H1 (cell line): ENCODE data around the gene BCAP31. TPM values are rescaled to one million over a fixed set of nuclear protein-coding genes. Genes with fewer than 3 reads are reported as not detected.

Experiments
- CBX8 ChIP-seq: fragments of 300-800, 300-1000 bp; sonication (generic); IDR thresholded peaks from 2 replicates; pipeline ENCODE4 v1.7.1; 2016; ENCODE audit warnings: low read depth, low read length, borderline replicate concordance
- CHD7 ChIP-seq: fragments of 300-600 bp; sonication (generic); IDR thresholded peaks from 2 replicates; pipeline ENCODE4 v1.7.1; 2012; ENCODE audit warnings: low read length, moderate library complexity, mild to moderate bottlenecking, inconsistent platforms; ENCODE audit not compliant: insufficient replicate concordance
- CTBP2 ChIP-seq: IDR thresholded peaks from 2 replicates; pipeline ENCODE4 v1.7.0; 2011; ENCODE audit warnings: borderline replicate concordance, mild to moderate bottlenecking, moderate library complexity, mixed read lengths, low read length; ENCODE audit not compliant: insufficient read depth, insufficient read length
- HDAC6 ChIP-seq: IDR thresholded peaks from one replicate; pipeline ENCODE4 v1.7.1; 2012; ENCODE audit warnings: low read depth, mild to moderate bottlenecking, inconsistent platforms, low read length, moderate library complexity
- KDM5A ChIP-seq: fragments of 200-600 bp; IDR thresholded peaks from 2 replicates; pipeline ENCODE4 v1.7.1; 2012; ENCODE audit warnings: mild to moderate bottlenecking, low read length, inconsistent platforms, mixed read lengths
- SIRT6 ChIP-seq: IDR thresholded peaks from one replicate; pipeline ENCODE4 v1.7.1; 2012; ENCODE audit warnings: low read length, inconsistent platforms
- SIX5 ChIP-seq: IDR thresholded peaks from 2 replicates; pipeline ENCODE4 v1.6.1; 2011; ENCODE audit warnings: mild to moderate bottlenecking, low read depth, low read length
- SP4 ChIP-seq: IDR thresholded peaks from 2 replicates; pipeline ENCODE4 v1.6.1; 2012; ENCODE audit warnings: low read length, inconsistent platforms
- SRF ChIP-seq: IDR thresholded peaks from 2 replicates; pipeline ENCODE4 v1.6.1; 2011; ENCODE audit warnings: mild to moderate bottlenecking, low read depth, low read length, moderate library complexity
- TAF1 ChIP-seq: IDR thresholded peaks from 2 replicates; pipeline ENCODE4 v1.6.1; 2011; ENCODE audit warnings: mild to moderate bottlenecking, low read depth, low read length
- TAF7 ChIP-seq: optimal IDR thresholded peaks from 2 replicates; pipeline ENCODE3; 2011; ENCODE audit warnings: low read depth, mild to moderate bottlenecking, inconsistent platforms, low read length, moderate library complexity, borderline replicate concordance
- YY1 ChIP-seq: IDR thresholded peaks from 2 replicates; pipeline ENCODE4 v1.6.1; 2011; ENCODE audit warnings: low read depth, mild to moderate bottlenecking, low read length
- polyA plus RNA-seq, 7 experiments: library from polyadenylated mRNA; depleted of rRNA in 3 of 7; stranded (reverse) in 5 of 7; unstranded in 2 of 7; fragments of >200 nt in 5 of 7; fragments of 200-250 nt in 2 of 7; gene quantifications; 1 replicate in 5 of 7; 2 replicates in 1 of 7; 4 replicates in 1 of 7; pipeline versions ENCODE4 v1.2.1 to v1.2.3, GENCODE V29; 2011 to 2013; ENCODE audit warnings: missing spikeins in 2 of 7, mixed read lengths in 2 of 7
- total RNA-seq: library from RNA; stranded (reverse); fragmentation: NEBNext Ultra II Directional; extraction: Animal tissue kit (Norgen Biotek cat#: 25700); gene quantifications from 2 replicates; pipeline ENCODE4 v1.2.1, GENCODE V29; 2021
- TF ChIP-seq, protein P1 (sequence below): IDR thresholded peaks from 2 replicates; pipeline ENCODE4 v1.6.1; 2012; ENCODE audit warnings: inconsistent platforms

The BCAP31 gene
- total and polyA plus RNA-seq, 2 of the 8 experiments (the other 6 are each of a cell fraction or from before 2014, with no cell fraction given), result 136 to 159 TPM

GRCh38 chrX:153653556-153653955, 70.6 kb downstream of the BCAP31 start (continued):
- TF ChIP-seq CHD7 (no peak), TAF7 (no peak), SP4 (no peak), SRF (no peak), TAF1 (no peak), SIRT6 (no peak), SIX5 (no peak), CBX8 (no peak), KDM5A (no peak), CTBP2 (no peak), YY1 (no peak), HDAC6 (no peak)
- TF ChIP-seq, protein P1, sequence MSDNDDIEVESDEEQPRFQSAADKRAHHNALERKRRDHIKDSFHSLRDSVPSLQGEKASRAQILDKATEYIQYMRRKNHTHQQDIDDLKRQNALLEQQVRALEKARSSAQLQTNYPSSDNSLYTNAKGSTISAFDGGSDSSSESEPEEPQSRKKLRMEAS, result no peak
